ENCODE measurements around the gene PHACTR3. TPM values are rescaled to one million over a fixed set of nuclear protein-coding genes. Genes with fewer than 3 reads are reported as not detected.

PHACTR3 gene
- total and polyA plus RNA-seq, 4 donors = 0.14 to 0.42 (median 0.17) TPM

DNA sequence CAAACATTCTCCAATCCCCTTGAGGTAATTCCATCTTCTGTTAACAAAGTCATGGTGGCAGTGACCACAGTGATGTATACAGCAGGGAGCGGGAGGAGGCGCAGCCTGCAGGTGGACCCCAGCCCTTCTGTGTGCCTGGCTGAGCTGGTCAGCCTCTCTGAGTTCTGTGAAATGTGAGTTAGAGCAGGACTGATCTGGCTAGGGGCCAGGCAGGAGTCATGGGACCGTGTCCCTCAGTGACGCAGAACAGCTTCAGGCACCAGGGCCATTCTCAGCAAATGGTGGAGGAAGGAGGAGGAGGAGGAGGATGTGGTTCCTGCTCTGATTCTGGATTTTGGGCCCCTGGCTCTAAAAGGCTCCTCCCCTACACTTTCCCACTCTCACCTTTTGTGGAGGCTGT, 6.9 kb downstream of the PHACTR3 start:
- no peak for DNase-seq (ENCODE audit: low spot score)
- no peak overlapping the region for H3K27ac ChIP-seq (ENCODE audit: low read depth in 1 of 2, low read length in 2 of 2)
- no peak overlapping the region for H3K9ac ChIP-seq (ENCODE audit: low read depth in 1 of 2, low read length in 2 of 2)
- H3K27me3 ChIP-seq (ENCODE audit: control insufficient read depth in 4 of 4, insufficient read depth in 4 of 4, low read length in 3 of 4) = peaks cover 0 to 4% (median 1%) of the 10 kb centered on the region in 4 donors
- H3K36me3 ChIP-seq (ENCODE audit: control insufficient read depth in 4 of 4, insufficient read depth in 3 of 4, low read depth in 1 of 4, low read length in 3 of 4) = no peaks in the 10 kb centered on the region
- WGBS = 78% methylated on average over 4 of the region's 4 CpGs
- H3K9me3 ChIP-seq (ENCODE audit: control insufficient read depth in 4 of 4, low read length in 3 of 4) = no peaks in the 10 kb centered on the region
- H3K4me3 ChIP-seq (ENCODE audit: low read depth in 1 of 3, low read length in 3 of 3) = no peak overlapping the region
- H3K4me1 ChIP-seq (ENCODE audit: control insufficient read depth in 4 of 4, insufficient read depth in 4 of 4, low read length in 3 of 4) = no peaks in the 10 kb centered on the region
- TF ChIP-seq GABPA (IDR thresholded peaks at IDR 0.05 in 1 of 2, conservative IDR thresholded peaks at IDR 0.05 in 1 of 2) = no peak
- no peak for TF ChIP-seq HNF4G (IDR thresholded peaks at IDR 0.05)
- TF ChIP-seq NR2F2 (IDR thresholded peaks at IDR 0.05) = no peak

DNA sequence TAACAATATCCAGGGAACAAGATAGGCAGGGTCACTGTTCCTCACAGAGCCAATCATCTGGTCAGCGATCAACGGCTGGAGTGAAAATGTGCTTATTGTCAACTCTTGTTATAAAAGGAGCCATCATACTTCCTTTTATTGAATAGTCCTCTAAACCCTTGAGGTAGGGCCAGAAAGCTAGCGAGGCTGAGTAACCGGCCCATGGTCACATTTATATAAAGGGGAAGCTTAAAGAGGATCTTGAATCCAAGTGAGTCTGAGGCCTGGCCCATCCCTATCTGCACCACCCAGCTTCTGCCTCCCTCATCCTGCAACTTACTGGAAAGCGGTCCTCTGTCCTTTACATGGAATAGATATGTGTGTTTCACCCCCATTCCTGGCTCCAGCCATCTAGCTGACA, 9.5 kb downstream of the PHACTR3 start:
- Histone ChIP-seq H3K27ac (ENCODE audit: low read depth in 1 of 2, low read length in 2 of 2) (no peak overlapping the region), H3K36me3 (ENCODE audit: control insufficient read depth in 4 of 4, insufficient read depth in 3 of 4, low read depth in 1 of 4, low read length in 3 of 4) (no peaks in the 10 kb centered on the region), H3K4me1 (ENCODE audit: control insufficient read depth in 4 of 4, insufficient read depth in 4 of 4, low read length in 3 of 4) (no peaks in the 10 kb centered on the region), H3K4me3 (ENCODE audit: low read depth in 1 of 3, low read length in 3 of 3) (no peak overlapping the region), H3K27me3 (ENCODE audit: control insufficient read depth in 4 of 4, insufficient read depth in 4 of 4, low read length in 3 of 4) (peaks cover 0 to 10% (median 1%) of the 10 kb centered on the region in 4 donors), H3K9ac (ENCODE audit: low read depth in 1 of 2, low read length in 2 of 2) (no peak overlapping the region), H3K9me3 (ENCODE audit: control insufficient read depth in 4 of 4, low read length in 3 of 4) (no peaks in the 10 kb centered on the region)
- WGBS = 85% methylated on average over 5 of the region's 5 CpGs
- TF ChIP-seq CTCF (IDR thresholded peaks at IDR 0.05; ENCODE audit: low read depth, low read length, missing input control) = no peak
- TF ChIP-seq FOXA1 (IDR thresholded peaks at IDR 0.05) = no peak
- no peak for TF ChIP-seq NR2F2 (IDR thresholded peaks at IDR 0.05)
- no peak for TF ChIP-seq HNF4A (conservative IDR thresholded peaks at IDR 0.05)
- TF ChIP-seq YY1 (IDR thresholded peaks at IDR 0.05) = no peak
- no peak for TF ChIP-seq GABPA (IDR thresholded peaks at IDR 0.05 in 1 of 2, conservative IDR thresholded peaks at IDR 0.05 in 1 of 2)
- no peak for TF ChIP-seq SP1 (IDR thresholded peaks at IDR 0.05)
- TF ChIP-seq FOXA2 (IDR thresholded peaks at IDR 0.05) = no peak
- no peak for TF ChIP-seq RAD21 (IDR thresholded peaks at IDR 0.05)
- TF ChIP-seq, protein P1, sequence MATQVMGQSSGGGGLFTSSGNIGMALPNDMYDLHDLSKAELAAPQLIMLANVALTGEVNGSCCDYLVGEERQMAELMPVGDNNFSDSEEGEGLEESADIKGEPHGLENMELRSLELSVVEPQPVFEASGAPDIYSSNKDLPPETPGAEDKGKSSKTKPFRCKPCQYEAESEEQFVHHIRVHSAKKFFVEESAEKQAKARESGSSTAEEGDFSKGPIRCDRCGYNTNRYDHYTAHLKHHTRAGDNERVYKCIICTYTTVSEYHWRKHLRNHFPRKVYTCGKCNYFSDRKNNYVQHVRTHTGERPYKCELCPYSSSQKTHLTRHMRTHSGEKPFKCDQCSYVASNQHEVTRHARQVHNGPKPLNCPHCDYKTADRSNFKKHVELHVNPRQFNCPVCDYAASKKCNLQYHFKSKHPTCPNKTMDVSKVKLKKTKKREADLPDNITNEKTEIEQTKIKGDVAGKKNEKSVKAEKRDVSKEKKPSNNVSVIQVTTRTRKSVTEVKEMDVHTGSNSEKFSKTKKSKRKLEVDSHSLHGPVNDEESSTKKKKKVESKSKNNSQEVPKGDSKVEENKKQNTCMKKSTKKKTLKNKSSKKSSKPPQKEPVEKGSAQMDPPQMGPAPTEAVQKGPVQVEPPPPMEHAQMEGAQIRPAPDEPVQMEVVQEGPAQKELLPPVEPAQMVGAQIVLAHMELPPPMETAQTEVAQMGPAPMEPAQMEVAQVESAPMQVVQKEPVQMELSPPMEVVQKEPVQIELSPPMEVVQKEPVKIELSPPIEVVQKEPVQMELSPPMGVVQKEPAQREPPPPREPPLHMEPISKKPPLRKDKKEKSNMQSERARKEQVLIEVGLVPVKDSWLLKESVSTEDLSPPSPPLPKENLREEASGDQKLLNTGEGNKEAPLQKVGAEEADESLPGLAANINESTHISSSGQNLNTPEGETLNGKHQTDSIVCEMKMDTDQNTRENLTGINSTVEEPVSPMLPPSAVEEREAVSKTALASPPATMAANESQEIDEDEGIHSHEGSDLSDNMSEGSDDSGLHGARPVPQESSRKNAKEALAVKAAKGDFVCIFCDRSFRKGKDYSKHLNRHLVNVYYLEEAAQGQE (IDR thresholded peaks at IDR 0.05) = no peak
- TF ChIP-seq ZBTB33 (IDR thresholded peaks at IDR 0.05) = no peak
- TF ChIP-seq TAF1 (conservative IDR thresholded peaks at IDR 0.05) = no peak
- no peak for TF ChIP-seq HNF4G (IDR thresholded peaks at IDR 0.05)
- TF ChIP-seq RXRA (IDR thresholded peaks at IDR 0.05) = no peak
- TF ChIP-seq ATF3 (IDR thresholded peaks at IDR 0.05) = no peak
- DNase-seq (ENCODE audit: low spot score) = no peak

Measured in liver (tissue), 9 donors.